Measurements from ENCODE around the gene DLG5. TPM values are rescaled to one million over a fixed set of nuclear protein-coding genes. Genes with fewer than 3 reads are reported as not detected.

The DLG5 gene
- total RNA-seq, 1 donor from 2014 or later = 22.2 TPM

GRCh38 chr10:77869626-77870420 is 56.7 kb downstream of the DLG5 start:
- H3K36me3 ChIP-seq = no peaks in the 10 kb centered on the region
- H3K27me3 Mint-ChIP-seq (ENCODE audit: insufficient read depth, low read depth) = peaks cover 9% of the 10 kb centered on the region
- H3K9ac ChIP-seq = no peak overlapping the region
- no peak overlapping the region for H3K4me3 Mint-ChIP-seq
- no peaks in the 10 kb centered on the region for H3K9me3 ChIP-seq (ENCODE audit: low read depth)
- H4K20me1 ChIP-seq (ENCODE audit: low read depth) = peaks cover 50% of the 10 kb centered on the region
- no peaks in the 10 kb centered on the region for H3K9me3 Mint-ChIP-seq
- no peak overlapping the region for H3K4me2 ChIP-seq
- H3K27ac Mint-ChIP-seq = no peak overlapping the region
- TF ChIP-seq EZH2 (IDR thresholded peaks at IDR 0.05) (no peak), EZH2phosphoT487 (IDR thresholded peaks at IDR 0.05) (no peak), CTCF (IDR thresholded peaks at IDR 0.05) (no peak)
- peaks cover 11% of the 10 kb centered on the region for H3K4me1 ChIP-seq
- DNase-seq (ENCODE audit: low spot score) = no peak
- H3K27me3 ChIP-seq = no peaks in the 10 kb centered on the region
- H3K79me2 ChIP-seq (ENCODE audit: low read depth) = peaks cover 14% of the 10 kb centered on the region
- H3K36me3 Mint-ChIP-seq = peaks cover 14% of the 10 kb centered on the region
- H3K27ac ChIP-seq = no peak overlapping the region
- no peak overlapping the region for H3K4me3 ChIP-seq
- H3F3A ChIP-seq (ENCODE audit: low read depth) = no peaks in the 10 kb centered on the region
- H2AFZ ChIP-seq (replicated peaks) = no peak overlapping the region
- H3K4me1 Mint-ChIP-seq = peaks cover 45% of the 10 kb centered on the region

GRCh38 chr10:77868523-77868922 is 58.0 kb downstream of the DLG5 start:
- H3K27ac ChIP-seq = no peak overlapping the region
- H3K27ac Mint-ChIP-seq = no peak overlapping the region
- peaks cover 16% of the 10 kb centered on the region for H3K36me3 Mint-ChIP-seq
- no peaks in the 10 kb centered on the region for H3K27me3 ChIP-seq
- no peaks in the 10 kb centered on the region for H3K9me3 ChIP-seq (ENCODE audit: low read depth)
- no peak overlapping the region for H3K4me3 Mint-ChIP-seq
- peaks cover 11% of the 10 kb centered on the region for H3K27me3 Mint-ChIP-seq (ENCODE audit: insufficient read depth, low read depth)
- H3K9me3 Mint-ChIP-seq = no peaks in the 10 kb centered on the region
- H3K79me2 ChIP-seq (ENCODE audit: low read depth) = peaks cover 1% of the 10 kb centered on the region
- H3K4me3 ChIP-seq = no peak overlapping the region
- H3K9ac ChIP-seq = no peak overlapping the region
- H3K36me3 ChIP-seq = no peaks in the 10 kb centered on the region
- H3F3A ChIP-seq (ENCODE audit: low read depth) = no peaks in the 10 kb centered on the region
- TF ChIP-seq EZH2 (IDR thresholded peaks at IDR 0.05) (no peak), CTCF (IDR thresholded peaks at IDR 0.05) (no peak), EZH2phosphoT487 (IDR thresholded peaks at IDR 0.05) (no peak)
- no peak overlapping the region for H2AFZ ChIP-seq (replicated peaks)
- H3K4me1 Mint-ChIP-seq = peaks cover 49% of the 10 kb centered on the region
- peaks cover 11% of the 10 kb centered on the region for H3K4me1 ChIP-seq
- H3K4me2 ChIP-seq = no peak overlapping the region
- DNase-seq (ENCODE audit: low spot score) = no peak
- H4K20me1 ChIP-seq (ENCODE audit: low read depth) = peaks cover 46% of the 10 kb centered on the region

GRCh38 chr10:77867124-77867719 is 59.3 kb downstream of the DLG5 start:
- H4K20me1 ChIP-seq (ENCODE audit: low read depth) = peaks cover 41% of the 10 kb centered on the region
- H3K4me1 Mint-ChIP-seq = peaks cover 43% of the 10 kb centered on the region

More at GRCh38 chr10:77867124-77867719, 59.3 kb downstream of the DLG5 start:
- Histone ChIP-seq H3K4me3 (no peak overlapping the region), H3K27me3 (no peaks in the 10 kb centered on the region), H3K79me2 (ENCODE audit: low read depth) (peaks cover 4% of the 10 kb centered on the region), H3K36me3 (no peaks in the 10 kb centered on the region), H2AFZ (replicated peaks) (no peak overlapping the region), H3K9ac (no peak overlapping the region), H3K27ac (no peak overlapping the region), H3K4me1 (peaks cover 11% of the 10 kb centered on the region), H3F3A (ENCODE audit: low read depth) (no peaks in the 10 kb centered on the region), H3K4me2 (no peak overlapping the region), H3K9me3 (ENCODE audit: low read depth) (no peaks in the 10 kb centered on the region)
- DNase-seq (ENCODE audit: low spot score) = no peak
- H3K27ac Mint-ChIP-seq = no peak overlapping the region
- H3K4me3 Mint-ChIP-seq = no peak overlapping the region
- TF ChIP-seq EZH2phosphoT487 (IDR thresholded peaks at IDR 0.05) (no peak), EZH2 (IDR thresholded peaks at IDR 0.05) (no peak), CTCF (IDR thresholded peaks at IDR 0.05) (no peak)
- H3K9me3 Mint-ChIP-seq = no peaks in the 10 kb centered on the region
- peaks cover 10% of the 10 kb centered on the region for H3K27me3 Mint-ChIP-seq (ENCODE audit: insufficient read depth, low read depth)
- peaks cover 20% of the 10 kb centered on the region for H3K36me3 Mint-ChIP-seq
